SK-N-SH (cell line): ENCODE measurements around the gene DDX24. TPM values are rescaled to one million over a fixed set of nuclear protein-coding genes. Genes with fewer than 3 reads are reported as not detected.

Experiments used
- CTCF ChIA-PET: fragments of 300-600, 350-600 bp; formaldehyde crosslinking; extraction: SDS; loops from one replicate; lab custom pipeline; 2021; lab: Yijun Ruan, JAX
- POLR2A ChIA-PET: fragments of 350-600 bp; sonication (Branson Sonifier 250); formaldehyde crosslinking; extraction: SDS; loops from one replicate; lab custom pipeline; 2020; ENCODE audit warnings: antibody characterized with exemption, inconsistent platforms; lab: Yijun Ruan, JAX
- DNase-seq: peaks from one replicate; pipeline ENCODE4 v3.0.0; 2012
- H2AFZ ChIP-seq: fragments of 200-600 bp; sonication (generic); 2 replicates; pipeline ENCODE4 v1.8.1; 2016; ENCODE audit warnings: antibody characterized with exemption, mild to moderate bottlenecking, low read depth
- H3F3A ChIP-seq: fragments of 200-600 bp; sonication (generic); replicated peaks from 2 replicates; pipeline ENCODE3; 2016; ENCODE audit warnings: antibody characterized with exemption, mild to moderate bottlenecking; ENCODE audit not compliant: insufficient read depth
- H3K27ac ChIP-seq, 2 experiments: fragments of 200-500 bp in 1 of 2; fragments of 200-600 bp in 1 of 2; sonication (Bioruptor generic) in 1 of 2; sonication (generic), shearing (Covaris generic) in 1 of 2; 2 replicates each; pipeline versions ENCODE4 v1.5.1 to v1.6.1; 2014 to 2016; ENCODE audit warnings: low read depth in 2 of 2, inconsistent platforms in 1 of 2, low read length in 1 of 2, mild to moderate bottlenecking in 1 of 2, mixed read lengths in 1 of 2
- H3K27me3 ChIP-seq: fragments of 200-600 bp; sonication (generic), shearing (Covaris generic); 2 replicates; pipeline ENCODE4 v1.6.1; 2016; ENCODE audit warnings: mixed run types; ENCODE audit not compliant: insufficient read depth
- H3K36me3 ChIP-seq, 2 experiments: fragments of 200-500 bp in 1 of 2; fragments of 200-600 bp in 1 of 2; sonication (Bioruptor generic) in 1 of 2; sonication (generic) in 1 of 2; replicated peaks in 1 of 2; 2 replicates each; pipeline versions ENCODE3 to v1.5.1; 2014 to 2016; ENCODE audit warnings: low read length in 1 of 2, mild to moderate bottlenecking in 1 of 2; ENCODE audit not compliant: insufficient read depth in 2 of 2, control insufficient read depth in 1 of 2
- H3K4me1 ChIP-seq, 2 experiments: fragments of 200-500 bp in 1 of 2; fragments of 200-600 bp in 1 of 2; sonication (Bioruptor generic) in 1 of 2; sonication (generic), shearing (Covaris generic) in 1 of 2; 2 replicates each; pipeline versions ENCODE4 v1.5.1 to v1.6.1; 2014 to 2016; ENCODE audit warnings: low read depth in 1 of 2, low read length in 1 of 2, mixed run types in 1 of 2; ENCODE audit not compliant: insufficient read depth in 2 of 2, control insufficient read depth in 1 of 2
- H3K4me2 ChIP-seq: fragments of 200-600 bp; sonication (generic), shearing (Covaris generic); 2 replicates; pipeline ENCODE4 v1.6.1; 2017; ENCODE audit warnings: mixed run types
- H3K4me3 ChIP-seq, 2 experiments: fragments of 200-500 bp in 1 of 2; fragments of 200-600 bp in 1 of 2; sonication (Bioruptor generic) in 1 of 2; sonication (generic), shearing (Covaris generic) in 1 of 2; 2 replicates each; pipeline versions ENCODE4 v1.5.1 to v1.8.1; 2014 to 2016; ENCODE audit warnings: low read depth in 2 of 2, inconsistent platforms in 1 of 2, low read length in 1 of 2, mild to moderate bottlenecking in 1 of 2, mixed read lengths in 1 of 2, moderate library complexity in 1 of 2
- H3K79me2 ChIP-seq: fragments of 200-600 bp; sonication (generic); 2 replicates; pipeline ENCODE4 v1.8.1; 2017; ENCODE audit warnings: mild to moderate bottlenecking; ENCODE audit not compliant: insufficient read depth
- H3K9ac ChIP-seq: fragments of 200-600 bp; sonication (generic); 2 replicates; pipeline ENCODE4 v1.6.1; 2017; ENCODE audit warnings: mixed run types
- H3K9me2 ChIP-seq: fragments of 200-600 bp; sonication (generic); 2 replicates; pipeline ENCODE4 v1.6.1; 2017; ENCODE audit warnings: mixed run types
- H3K9me3 ChIP-seq: fragments of 200-600 bp; sonication (generic); 2 replicates; pipeline ENCODE4 v1.6.1; 2017; ENCODE audit warnings: mixed run types, mild to moderate bottlenecking, moderate library complexity
- H4K20me1 ChIP-seq: fragments of 200-600 bp; sonication (generic); 2 replicates; pipeline ENCODE4 v1.6.1; 2017; ENCODE audit warnings: mild to moderate bottlenecking, mixed run types; ENCODE audit not compliant: insufficient read depth
- CHD2 ChIP-seq: fragments of 150-350 bp; IDR thresholded peaks from 2 replicates; pipeline ENCODE4 v1.6.1; 2018; ENCODE audit warnings: low read length; ENCODE audit not compliant: partially characterized antibody
- ELF1 ChIP-seq: IDR thresholded peaks from 2 replicates; pipeline ENCODE4 v1.4.0; 2012
- EZH2phosphoT487 ChIP-seq: fragments of 200-600 bp; sonication (generic); IDR thresholded peaks from 2 replicates; pipeline ENCODE4 v1.6.1; 2017; ENCODE audit warnings: low read depth, mixed run types, mild to moderate bottlenecking, antibody characterized with exemption, moderate library complexity, borderline replicate concordance
- FOXJ3 ChIP-seq: sonication (generic); formaldehyde crosslinking; IDR thresholded peaks from 2 replicates; pipeline ENCODE4 v1.5.1; 2020; ENCODE audit warnings: mild to moderate bottlenecking, missing genetic modification reagents
- GATA2 ChIP-seq: sonication (generic); formaldehyde crosslinking; IDR thresholded peaks from 2 replicates; pipeline ENCODE4 v1.5.0; 2020; ENCODE audit warnings: mild to moderate bottlenecking, missing genetic modification reagents
- NRF1 ChIP-seq: IDR thresholded peaks from 2 replicates; pipeline ENCODE4 v1.6.1; 2012; ENCODE audit warnings: low read depth, mild to moderate bottlenecking, low read length
- PBX3 ChIP-seq: IDR thresholded peaks from 2 replicates; pipeline ENCODE4; 2012
- RAD21 ChIP-seq: IDR thresholded peaks from 2 replicates; pipeline ENCODE4 v1.6.1; 2012; ENCODE audit warnings: mild to moderate bottlenecking, low read length
- RCOR1 ChIP-seq: fragments of 150-350 bp; IDR thresholded peaks from 2 replicates; pipeline ENCODE4 v1.6.1; 2017; ENCODE audit warnings: antibody characterized with exemption, low read length
- RFX5 ChIP-seq: IDR thresholded peaks from 2 replicates; pipeline ENCODE4 v1.6.1; 2012; ENCODE audit warnings: mild to moderate bottlenecking, improper control_type of control experiment, low read length
- RXRA ChIP-seq: IDR thresholded peaks from 2 replicates; pipeline ENCODE4 v1.4.0; 2012; ENCODE audit warnings: low read depth, mild to moderate bottlenecking, borderline replicate concordance
- SMC3 ChIP-seq: IDR thresholded peaks from 2 replicates; pipeline ENCODE4 v1.6.1; 2012; ENCODE audit warnings: low read depth, low read length, improper control_type of control experiment
- TAF1 ChIP-seq: IDR thresholded peaks from 2 replicates; pipeline ENCODE4 v1.6.1; 2012; ENCODE audit warnings: low read depth, mild to moderate bottlenecking, low read length, moderate library complexity, borderline replicate concordance
- USF1 ChIP-seq: IDR thresholded peaks from 2 replicates; pipeline ENCODE4 v1.4.0; 2012; ENCODE audit warnings: low read depth, borderline replicate concordance
- ZBTB33 ChIP-seq: IDR thresholded peaks from 2 replicates; pipeline ENCODE4 v1.4.0; 2012; ENCODE audit warnings: low read depth, borderline replicate concordance
- WGBS: methylation state at CpG from one replicate; pipeline ENCODE4 v1.1.6; 2017; ENCODE audit warnings: low lambda C conversion rate; 5-methylcytosine and 5-hydroxymethylcytosine counted together
- polyA plus RNA-seq, 3 experiments: library from polyadenylated mRNA; depleted of rRNA; stranded (reverse); fragments of >200 nt; gene quantifications; 2 replicates each; pipeline ENCODE4 v1.2.3, GENCODE V29; 2012

DDX24 gene
- polyA plus RNA-seq, 1 of the 3 experiments (the other 2 are of a cell fraction): 108 TPM

- TF ChIP-seq EZH2phosphoT487 (no peak), GATA2 (CRISPR knock-in tag) (no peak), RFX5 (no peak), FOXJ3 (CRISPR knock-in tag) (no peak), USF1 (no peak), CHD2 (no peak), RXRA (no peak), ELF1 (no peak)
Measured at GRCh38 chr14:94059998-94060397, 21.0 kb downstream of the DDX24 start (continued).

- ChIA-PET CTCF (interaction anchor here (0.9 to 2.0 kb wide), 3 partner anchors 23 to 78 kb away, joined by 4 to 8 read pairs (median 4); no protein-coding TSS in a partner anchor), POLR2A (no interaction called here)
- Histone ChIP-seq H3K9me3 (no peaks in the 10 kb centered on the region), H2AFZ (no peak overlapping the region), H3K79me2 (peaks cover 31% of the 10 kb centered on the region), H3K9me2 (no peaks in the 10 kb centered on the region), H3K36me3 (peaks cover 58 to 88% of the 10 kb centered on the region in 2 experiments), H3K4me1 (peaks cover 0 to 10% of the 10 kb centered on the region in 2 experiments; a peak in 2 of 4 replicates), H4K20me1 (peaks cover 24% of the 10 kb centered on the region), H3K4me2 (no peak overlapping the region), H3K9ac (no peak overlapping the region), H3K27ac (no peak overlapping the region), H3K27me3 (no peaks in the 10 kb centered on the region), H3F3A (no peaks in the 10 kb centered on the region), H3K4me3 (no peak overlapping the region)
- WGBS: 94% methylated on average over 5 of the region's 5 CpGs
- TF ChIP-seq ELF1 (no peak), TAF1 (no peak), CHD2 (no peak), EZH2phosphoT487 (no peak), ZBTB33 (no peak), RFX5 (no peak), SMC3 (no peak), PBX3 (no peak), RAD21 (no peak), NRF1 (no peak), RCOR1 (no peak)
- DNase-seq: no peak
Measured at GRCh38 chr14:94058674-94059138, 22.3 kb downstream of the DDX24 start.
